GM10847 (cell line): ENCODE data around the gene ZNF710.

ENCODE experiments used
- POLR2A ChIP-seq: IDR thresholded peaks from 2 replicates; pipeline ENCODE4 v1.6.1; 2011; ENCODE audit not compliant: insufficient read length; ENCODE audit errors: extremely low read depth

The ZNF710 gene

GRCh38 chr15:90025489-90026033 is 24.4 kb downstream of the ZNF710 start:
- TF ChIP-seq POLR2A: no peak

- TF ChIP-seq POLR2A: no peak
Measured at GRCh38 chr15:90028376-90028944, 27.3 kb downstream of the ZNF710 start.

GRCh38 chr15:90029024-90029423 is 27.9 kb downstream of the ZNF710 start:
- TF ChIP-seq POLR2A: no peak

- TF ChIP-seq POLR2A: no peak
Measured at GRCh38 chr15:90030376-90030775, 29.3 kb downstream of the ZNF710 start.

- no peak for TF ChIP-seq POLR2A
Measured at GRCh38 chr15:90031231-90031791, 30.2 kb downstream of the ZNF710 start.

- TF ChIP-seq POLR2A: no peak
Measured at GRCh38 chr15:90033006-90033405, 31.9 kb downstream of the ZNF710 start.

GRCh38 chr15:90033448-90033847 is 32.3 kb downstream of the ZNF710 start:
- TF ChIP-seq POLR2A: no peak

- TF ChIP-seq POLR2A: no peak
Measured at GRCh38 chr15:90035095-90035839, 34.1 kb downstream of the ZNF710 start.

GRCh38 chr15:90035840-90036230 is 34.7 kb downstream of the ZNF710 start:
- TF ChIP-seq POLR2A: no peak

- TF ChIP-seq POLR2A: no peak
Measured at GRCh38 chr15:90036343-90036742, 35.2 kb downstream of the ZNF710 start.

GRCh38 chr15:90036806-90037510 is 35.8 kb downstream of the ZNF710 start:
- no peak for TF ChIP-seq POLR2A

- no peak for TF ChIP-seq POLR2A
Measured at GRCh38 chr15:90037511-90037860, 36.4 kb downstream of the ZNF710 start.

- no peak for TF ChIP-seq POLR2A
Measured at GRCh38 chr15:90037961-90038631, 37.0 kb downstream of the ZNF710 start.

- no peak for TF ChIP-seq POLR2A
Measured at GRCh38 chr15:90038632-90039095, 37.5 kb downstream of the ZNF710 start.

GRCh38 chr15:90039996-90040395 is 38.9 kb downstream of the ZNF710 start:
- no peak for TF ChIP-seq POLR2A
